ENCODE measurements around the gene CDC123. TPM values are rescaled to one million over a fixed set of nuclear protein-coding genes. Genes with fewer than 3 reads are reported as not detected.
"Not testable (repeated sequence)": the region's sequence is repeated elsewhere in the genome, so short reads cannot be mapped to it uniquely, and the experiment has no call there.

The CDC123 gene, protein sequence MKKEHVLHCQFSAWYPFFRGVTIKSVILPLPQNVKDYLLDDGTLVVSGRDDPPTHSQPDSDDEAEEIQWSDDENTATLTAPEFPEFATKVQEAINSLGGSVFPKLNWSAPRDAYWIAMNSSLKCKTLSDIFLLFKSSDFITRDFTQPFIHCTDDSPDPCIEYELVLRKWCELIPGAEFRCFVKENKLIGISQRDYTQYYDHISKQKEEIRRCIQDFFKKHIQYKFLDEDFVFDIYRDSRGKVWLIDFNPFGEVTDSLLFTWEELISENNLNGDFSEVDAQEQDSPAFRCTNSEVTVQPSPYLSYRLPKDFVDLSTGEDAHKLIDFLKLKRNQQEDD
- 48.6 TPM for total RNA-seq
- long read RNA-seq, transcript CDC123-201 (13 exons, 1,542 nt), result major isoform, 21 of 23 reads
- long read RNA-seq, partial matches to known transcripts, result 0 of 23 reads
- long read RNA-seq, other reads (novel, unspliced or antisense), result 2 of 23 reads

DNA sequence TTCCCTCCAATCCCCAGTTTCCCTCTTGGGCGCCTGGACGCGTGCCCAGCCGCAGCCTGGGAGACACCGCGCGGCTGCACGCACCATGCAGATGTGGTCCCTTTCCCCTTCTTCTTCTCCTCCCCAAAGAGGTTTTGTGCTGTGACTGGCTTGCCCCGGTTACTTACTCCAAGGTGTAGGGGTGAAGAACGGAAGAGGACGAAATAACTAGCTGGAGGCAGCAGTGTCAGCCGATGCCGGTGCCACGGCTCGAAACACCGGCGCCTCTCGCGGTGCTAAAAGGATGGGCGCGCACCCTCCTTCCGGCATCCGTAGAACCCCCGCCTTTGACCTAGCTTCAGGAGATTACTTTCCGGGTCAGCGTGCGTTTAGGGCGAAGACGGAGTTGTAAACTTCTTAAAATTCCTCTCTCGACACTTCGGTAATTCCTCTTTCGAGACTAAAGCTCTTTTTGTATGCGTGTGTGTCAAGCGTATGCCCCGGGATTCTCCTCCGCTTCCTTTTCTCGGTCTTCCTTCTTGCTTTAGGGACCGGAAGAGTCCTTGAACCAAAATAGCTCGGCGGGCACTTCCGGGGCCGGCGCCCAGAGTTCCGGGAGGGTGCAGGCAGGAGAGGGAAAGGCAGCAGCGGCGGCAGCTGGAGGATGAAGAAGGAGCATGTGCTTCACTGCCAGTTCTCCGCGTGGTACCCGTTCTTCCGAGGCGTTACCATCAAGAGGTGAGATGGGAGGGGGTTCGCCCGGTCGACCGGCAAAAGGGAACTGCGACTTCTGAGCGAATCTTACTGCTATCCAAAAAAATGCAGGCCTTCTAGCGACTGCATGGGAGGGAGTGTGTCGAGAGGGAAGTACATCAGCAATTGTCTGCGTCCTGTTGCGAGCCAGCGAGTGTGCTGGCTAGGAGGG, at the start of gene CDC123, which contains the start of gene NUDT5:
Gene CDC123, plus strand, starts transcription at position 586 of the 904 bp plus-strand sequence. Its CDS starts 58 bp downstream, at position 644.
Gene NUDT5, minus strand, starts transcription at position 289 of the 904 bp plus-strand sequence. CDS start 9,600 bp downstream, outside the sequence.
- peak; percentile 97 for ATAC-seq
- DNase-seq (ENCODE audit: missing footprints), result peak; percentile 95
- intact Hi-C loops (cut with DNase I), result no loop called here

GRCh38 chr10:12150163-12150562, 45.8 kb upstream of the CDC123 start:
- intact Hi-C loops (cut with DNase I), result no loop called here
- DNase-seq (ENCODE audit: missing footprints) (no peak), ATAC-seq (no peak)

DNA sequence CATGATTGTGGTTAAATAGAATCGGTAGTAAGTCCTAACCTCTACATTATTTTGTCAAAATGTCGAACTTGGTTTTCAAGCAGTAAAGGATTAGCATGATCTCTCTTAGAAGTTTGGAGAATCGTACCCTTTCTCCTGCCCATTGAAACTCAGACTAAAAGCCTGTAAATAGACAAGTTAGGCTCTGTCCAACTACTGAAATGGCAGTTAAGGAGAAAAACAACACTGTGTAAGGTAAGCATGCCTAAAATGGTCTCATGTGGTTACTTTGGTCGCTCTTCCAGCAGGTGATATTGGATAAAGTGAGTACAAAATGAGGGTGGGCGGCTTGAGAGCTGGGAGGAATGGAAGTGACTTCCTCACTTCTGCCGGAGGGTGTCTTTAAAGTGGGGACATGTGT, 41.5 kb upstream of the CDC123 start:
- ATAC-seq (no peak), DNase-seq (ENCODE audit: missing footprints) (no peak)
- intact Hi-C loops (cut with DNase I), result no loop called here

GRCh38 chr10:12156367-12157123, 39.4 kb upstream of the CDC123 start:
- intact Hi-C loops (cut with DNase I), result no loop called here
- DNase-seq (ENCODE audit: missing footprints) (no peak), ATAC-seq (no peak)

DNA sequence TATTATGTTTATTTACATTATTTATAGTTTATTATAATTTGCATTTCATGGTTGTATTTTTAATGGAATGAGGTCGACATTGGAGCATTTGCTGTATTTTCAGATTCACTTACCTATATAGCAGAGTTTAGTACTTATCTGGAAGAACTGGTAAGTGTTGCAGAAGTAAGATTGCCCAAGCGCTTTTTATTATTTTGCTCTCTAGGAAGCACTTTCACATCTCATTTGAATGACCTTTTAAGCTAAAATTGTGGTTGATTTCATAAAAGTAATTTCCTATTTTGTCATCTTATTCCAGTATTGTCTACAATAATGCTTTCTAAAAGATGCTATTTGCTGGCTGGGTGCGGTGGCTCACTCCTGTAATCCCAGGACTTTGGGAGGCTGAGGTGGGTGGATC, 37.9 kb upstream of the CDC123 start:
- ATAC-seq, result no peak
- no peak for DNase-seq (ENCODE audit: missing footprints)
- intact Hi-C loops (cut with DNase I), result no loop called here

GRCh38 chr10:12160664-12161063, 35.3 kb upstream of the CDC123 start:
- intact Hi-C loops (cut with DNase I), result no loop called here
- DNase-seq (ENCODE audit: missing footprints), result no peak
- ATAC-seq, result no peak

DNA sequence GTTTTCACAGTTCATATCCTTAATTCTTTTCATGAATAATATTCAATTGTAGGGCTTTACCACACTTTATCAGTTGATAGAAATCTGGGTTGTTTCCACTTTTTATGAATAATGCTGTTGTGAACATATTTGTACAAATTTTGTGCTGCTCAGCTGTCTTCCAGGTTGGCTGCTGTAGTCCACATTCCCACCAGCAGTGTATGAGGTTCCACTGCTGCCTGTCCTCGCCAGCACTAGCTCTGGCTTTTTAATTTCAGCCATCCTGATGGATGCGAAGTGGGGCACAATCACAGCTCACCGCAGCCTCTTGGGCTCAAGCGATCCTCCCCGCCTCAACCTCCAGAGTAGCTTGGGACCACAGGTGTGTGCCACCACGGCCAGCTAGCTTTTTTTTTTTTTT, 33.1 kb upstream of the CDC123 start:
- intact Hi-C loops (cut with DNase I), result no loop called here
- ATAC-seq, result no peak
- no peak for DNase-seq (ENCODE audit: missing footprints)

- intact Hi-C loops (cut with DNase I), result no loop called here
- ATAC-seq (no peak), DNase-seq (ENCODE audit: missing footprints) (no peak)
Measured at GRCh38 chr10:12164085-12164484, 31.9 kb upstream of the CDC123 start.

GRCh38 chr10:12165036-12165435, 31.0 kb upstream of the CDC123 start:
- ATAC-seq (no peak), DNase-seq (ENCODE audit: missing footprints) (no peak)
- intact Hi-C loops (cut with DNase I), result no loop called here

- ATAC-seq (no peak), DNase-seq (ENCODE audit: missing footprints) (no peak)
- intact Hi-C loops (cut with DNase I), result no loop called here
Measured at GRCh38 chr10:12165999-12166775, 29.8 kb upstream of the CDC123 start.

DNA sequence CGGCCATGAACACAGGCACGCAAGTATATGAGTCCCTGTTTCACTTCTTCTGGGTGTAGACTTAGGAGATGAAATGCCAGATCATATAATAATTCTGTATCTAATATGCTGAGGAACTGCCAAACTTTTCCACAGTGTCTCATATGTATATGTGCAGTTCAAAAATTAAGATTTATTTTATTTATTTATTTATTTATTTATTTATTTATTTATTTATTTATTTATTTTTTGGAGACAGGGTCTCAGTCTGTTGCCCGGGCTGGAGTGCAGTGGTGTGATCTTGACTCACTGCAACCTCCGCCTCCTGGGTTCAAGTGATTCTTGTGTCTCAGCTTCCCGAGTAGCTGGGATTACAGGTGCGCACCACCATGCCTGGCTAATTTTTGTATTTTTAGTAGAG, 24.5 kb upstream of the CDC123 start:
- DNase-seq (ENCODE audit: missing footprints), result not testable (repeated sequence)

GRCh38 chr10:12177642-12178041, 18.3 kb upstream of the CDC123 start:
- ATAC-seq, result no peak
- no peak for DNase-seq (ENCODE audit: missing footprints)
- intact Hi-C loops (cut with DNase I), result no loop called here

More for the DNA sequence above, 24.5 kb upstream of the CDC123 start:
- intact Hi-C loops (cut with DNase I); ATAC-seq: not testable (repeated sequence)

GRCh38 chr10:12179606-12180170, 16.3 kb upstream of the CDC123 start:
- ATAC-seq, result no peak
- no peak for DNase-seq (ENCODE audit: missing footprints)
- intact Hi-C loops (cut with DNase I), result no loop called here

DNA sequence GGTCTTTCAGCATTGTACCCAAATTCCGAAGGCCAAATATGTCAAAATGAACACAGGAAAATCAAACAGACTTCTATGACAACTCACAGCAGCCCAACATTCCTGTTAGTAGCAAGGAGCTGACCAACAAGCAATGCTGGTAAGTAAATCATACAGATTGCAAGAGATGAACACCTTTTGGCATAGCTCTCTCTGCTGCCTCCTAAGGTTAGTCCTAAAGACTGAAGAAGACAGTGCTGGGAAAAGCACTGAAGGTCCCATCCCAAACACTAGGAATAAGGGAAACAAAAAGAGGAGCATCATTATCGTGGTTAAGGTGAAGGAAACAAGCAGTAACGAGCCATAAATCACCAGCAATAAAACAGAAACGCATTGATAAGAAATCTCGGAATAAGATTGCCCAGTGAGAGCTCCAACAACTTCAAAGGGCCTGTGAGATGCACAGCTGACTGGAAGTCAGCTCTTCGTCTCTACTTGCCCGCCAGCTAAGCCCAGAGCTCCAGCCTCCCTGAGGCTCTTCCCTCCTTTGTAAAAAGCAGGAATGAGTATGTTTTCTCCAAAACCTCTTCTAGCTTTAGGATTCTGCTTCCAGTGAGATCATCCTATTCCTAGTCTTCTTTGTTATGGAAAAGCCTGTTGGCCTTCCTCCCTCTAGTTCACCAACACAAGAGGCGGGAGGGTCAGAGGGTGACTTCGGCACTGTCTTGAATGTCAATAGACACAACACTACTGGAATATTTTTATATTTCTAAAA, 15.6 kb upstream of the CDC123 start:
- DNase-seq (ENCODE audit: missing footprints), result no peak
- intact Hi-C loops (cut with DNase I), result no loop called here
- ATAC-seq, result no peak

DNA sequence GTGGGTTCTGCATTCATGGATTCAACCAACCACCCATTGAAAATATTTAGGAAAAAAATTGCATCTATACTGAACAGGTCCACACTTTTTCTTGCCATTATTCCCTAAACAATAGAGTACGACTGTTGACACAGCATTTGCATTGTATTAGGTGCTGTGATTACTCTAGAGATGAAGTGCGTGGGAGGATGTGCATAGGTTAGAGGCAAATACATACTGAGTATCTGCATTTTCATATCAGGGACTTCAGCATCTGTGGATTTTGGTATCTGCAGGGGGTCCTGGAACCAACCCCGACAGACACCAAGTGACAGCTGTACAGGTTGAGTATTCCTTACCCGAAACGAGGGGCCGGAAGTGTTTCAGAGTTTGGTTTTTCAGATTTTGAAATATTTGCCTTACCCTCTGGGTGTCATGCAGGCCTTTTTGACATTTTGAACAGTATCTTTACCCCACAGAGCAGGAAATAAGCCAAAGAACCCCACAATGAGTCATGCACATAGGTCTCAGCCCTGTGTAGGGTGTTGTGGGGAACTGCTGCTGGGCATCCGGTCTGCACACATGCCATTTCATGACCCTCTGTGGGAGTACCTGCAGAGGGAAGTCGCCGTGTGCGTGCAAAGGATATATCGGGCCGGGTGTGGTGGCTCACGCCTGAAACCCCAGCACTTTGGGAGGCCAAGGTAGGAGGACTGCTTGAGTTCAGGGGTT, 14.8 kb upstream of the CDC123 start:
- no peak for ATAC-seq
- peak; percentile 69 for DNase-seq (ENCODE audit: missing footprints)
- intact Hi-C loops (cut with DNase I), result no loop called here

DNA sequence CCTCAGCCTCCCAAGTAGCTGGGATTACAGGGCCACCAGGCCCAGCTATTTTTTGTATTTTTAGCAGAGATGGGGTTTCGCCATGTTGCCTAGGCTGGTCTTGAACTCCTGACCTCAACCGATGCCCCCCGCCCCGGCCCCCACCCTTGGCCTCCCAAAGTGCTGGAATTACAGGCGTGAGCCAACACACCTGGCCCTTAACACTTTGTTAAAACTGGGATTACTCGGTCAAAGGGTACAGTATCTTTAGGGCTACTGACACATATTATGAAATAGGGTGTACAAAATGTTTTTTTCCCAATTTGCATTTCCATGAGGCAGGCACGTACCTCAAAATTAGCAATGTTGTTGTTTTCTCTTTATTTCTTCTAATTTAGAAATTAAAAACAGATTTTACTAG, 11.8 kb upstream of the CDC123 start:
- no peak for ATAC-seq

DNA sequence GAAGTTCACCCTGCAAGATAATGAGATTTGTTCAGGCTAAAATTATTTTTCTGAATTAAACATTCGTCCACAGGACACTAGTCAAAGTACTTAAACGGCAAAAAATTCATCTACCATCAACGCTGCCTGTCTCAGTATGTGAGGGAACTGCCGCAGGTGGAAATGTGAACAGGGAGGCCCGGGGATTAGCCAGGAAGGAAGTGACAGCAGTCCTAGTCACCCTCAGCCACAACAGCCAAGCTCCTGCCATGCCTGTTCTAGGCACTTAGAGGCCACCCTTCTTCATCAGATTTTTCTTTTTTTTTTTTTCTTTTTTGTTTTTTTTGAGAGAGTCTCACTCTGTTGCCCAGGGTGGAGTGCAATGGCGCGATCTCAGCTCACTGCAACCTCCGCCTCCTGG, 9.7 kb upstream of the CDC123 start:
- ATAC-seq, result no peak
- no peak for DNase-seq (ENCODE audit: missing footprints)
- intact Hi-C loops (cut with DNase I), result no loop called here

More for the DNA sequence above, 11.8 kb upstream of the CDC123 start:
- intact Hi-C loops (cut with DNase I), result no loop called here
- DNase-seq (ENCODE audit: missing footprints), result no peak
